ENCODE measurements around the gene UBN1. TPM values are rescaled to one million over a fixed set of nuclear protein-coding genes. Genes with fewer than 3 reads are reported as not detected.
A peak's percentile ranks its signal among the peaks of the same experiment; 100 is the strongest.

Gene UBN1
- total and polyA plus RNA-seq, 2 of the 13 experiments (the other 11 are each of a cell fraction or from before 2014, with no cell fraction given), result 10.6 to 23.5 TPM

GRCh38 chr16:4922721-4923342 is 75.6 kb downstream of the UBN1 start:
- no peak overlapping the region for H3K9ac ChIP-seq (ENCODE audit: insufficient read depth, low read depth, low read length)
- no peak overlapping the region for H3K4me3 ChIP-seq (replicated peaks in 1 of 3; ENCODE audit: insufficient read depth in 1 of 3, low read depth in 2 of 3, low read length in 3 of 3)
- TF ChIP-seq ZFY (CRISPR knock-in tag; IDR thresholded peaks at IDR 0.05), result no peak
- peak; percentile 52; the same call in 1 of the 2 replicates for TF ChIP-seq SRF (IDR thresholded peaks at IDR 0.05; ENCODE audit: low read depth, low read length)
- TF ChIP-seq RCOR2 (CRISPR knock-in tag; IDR thresholded peaks at IDR 0.05), result no peak
- ChIA-PET CTCF (ENCODE audit: low intra/inter-chr PET ratio, low total read pairs) (no interaction called here), POLR2A (no interaction called here)
- in situ Hi-C loops (cut with HindIII; ENCODE audit: extremely low pct_ligation_motif_present, low pct_unique_long_range_greater_than_20kb), result no loop called here
- H4K20me1 ChIP-seq (ENCODE audit: insufficient read depth, low read length), result no peaks in the 10 kb centered on the region
- H3K27me3 ChIP-seq (ENCODE audit: control insufficient read depth in 1 of 2, insufficient read depth in 2 of 2, low read length in 2 of 2), result no peaks in the 10 kb centered on the region
- H3K4me1 ChIP-seq (ENCODE audit: insufficient read depth, low read length), result peaks cover 25% of the 10 kb centered on the region
- FAIRE-seq, result no peak
- no TSS peak for BruUV-seq (replicated peaks)
- 91% methylated on average over 18 of the region's 18 CpGs for WGBS (ENCODE audit: low lambda C conversion rate)
- no peaks in the 10 kb centered on the region; a peak in 1 of 5 replicates for H3K36me3 ChIP-seq (replicated peaks in 1 of 2; ENCODE audit: control insufficient read depth in 1 of 2, insufficient read depth in 2 of 2, low read length in 2 of 2)
- H3K9me3 ChIP-seq (ENCODE audit: low read length), result peaks cover 6% of the 10 kb centered on the region; the same call in 1 of the 2 replicates
- no peak overlapping the region for H3K27ac ChIP-seq (ENCODE audit: extremely low read length, insufficient read depth, low read length)
- no peak for ATAC-seq
- H2AFZ ChIP-seq (ENCODE audit: low read length), result no peak overlapping the region
- no peak for DNase-seq (ENCODE audit: low spot score)
- H3K4me2 ChIP-seq (ENCODE audit: low read depth, low read length), result no peak overlapping the region
- intact Hi-C loops (cut with micrococcal nuclease; ENCODE audit: unreplicated experiment), result no loop called here
- no peaks in the 10 kb centered on the region for H3K79me2 ChIP-seq (ENCODE audit: insufficient read depth, low read length)

- no peak for FAIRE-seq
- intact Hi-C loops (cut with micrococcal nuclease; ENCODE audit: unreplicated experiment) (no loop called here), in situ Hi-C loops (cut with HindIII; ENCODE audit: extremely low pct_ligation_motif_present, low pct_unique_long_range_greater_than_20kb) (no loop called here)
- no peak overlapping the region for H3K4me2 ChIP-seq (ENCODE audit: low read depth, low read length)
- POLR2A ChIA-PET, result no interaction called here
- CTCF ChIA-PET (ENCODE audit: low intra/inter-chr PET ratio, low total read pairs), result no interaction called here
- no peak overlapping the region for H3K27ac ChIP-seq (ENCODE audit: extremely low read length, insufficient read depth, low read length)
- WGBS (ENCODE audit: low lambda C conversion rate), result 90% methylated on average over 6 of the region's 6 CpGs
- DNase-seq (ENCODE audit: low spot score), result no peak
- no peaks in the 10 kb centered on the region; a peak in 1 of 5 replicates for H3K36me3 ChIP-seq (replicated peaks in 1 of 2; ENCODE audit: control insufficient read depth in 1 of 2, insufficient read depth in 2 of 2, low read length in 2 of 2)
- no peaks in the 10 kb centered on the region for H3K79me2 ChIP-seq (ENCODE audit: insufficient read depth, low read length)
- H3K4me1 ChIP-seq (ENCODE audit: insufficient read depth, low read length), result peaks cover 21% of the 10 kb centered on the region
- BruUV-seq (replicated peaks), result no TSS peak
- no peak overlapping the region for H2AFZ ChIP-seq (ENCODE audit: low read length)
- H3K9me3 ChIP-seq (ENCODE audit: low read length), result peaks cover 6% of the 10 kb centered on the region; the same call in 1 of the 2 replicates
- H4K20me1 ChIP-seq (ENCODE audit: insufficient read depth, low read length), result no peaks in the 10 kb centered on the region
- H3K27me3 ChIP-seq (ENCODE audit: control insufficient read depth in 1 of 2, insufficient read depth in 2 of 2, low read length in 2 of 2), result no peaks in the 10 kb centered on the region
- no peak overlapping the region for H3K9ac ChIP-seq (ENCODE audit: insufficient read depth, low read depth, low read length)
- ATAC-seq, result no peak
- H3K4me3 ChIP-seq (replicated peaks in 1 of 3; ENCODE audit: insufficient read depth in 1 of 3, low read depth in 2 of 3, low read length in 3 of 3), result no peak overlapping the region
- TF ChIP-seq ERF (CRISPR knock-in tag; IDR thresholded peaks at IDR 0.05), result no peak
- TF ChIP-seq CEBPZ (IDR thresholded peaks at IDR 0.05; ENCODE audit: low read length), result no peak
- TF ChIP-seq ZNF598 (CRISPR knock-in tag; IDR thresholded peaks at IDR 0.05; ENCODE audit: borderline replicate concordance), result no peak
- TF ChIP-seq ATAD3A (CRISPR knock-in tag; IDR thresholded peaks at IDR 0.05), result no peak
- no peak for TF ChIP-seq SNRNP70 (IDR thresholded peaks at IDR 0.05; ENCODE audit: low read depth, low read length)
- no peak for TF ChIP-seq ZNF414 (CRISPR knock-in tag; IDR thresholded peaks at IDR 0.05)
- TF ChIP-seq ZNF891 (CRISPR knock-in tag; IDR thresholded peaks at IDR 0.05), result no peak
- no peak for TF ChIP-seq MATR3 (CRISPR knock-in tag; IDR thresholded peaks at IDR 0.05)
Measured at GRCh38 chr16:4923853-4924252, 76.6 kb downstream of the UBN1 start.

Measured in HepG2 (cell line).